GM19324 (cell line): ENCODE data around the gene FAM78B.

Source experiments
- ATAC-seq: cut with Tn5 transposase; IDR thresholded peaks from one replicate; pipeline ENCODE4 v1.9.1; 2021; ENCODE audit warnings: mild to moderate bottlenecking, moderate library complexity; ENCODE audit not compliant: unreplicated experiment, low FRiP score

The FAM78B gene

GRCh38 chr1:166122873-166123466 is 43.8 kb downstream of the FAM78B start:
- no peak for ATAC-seq

DNA sequence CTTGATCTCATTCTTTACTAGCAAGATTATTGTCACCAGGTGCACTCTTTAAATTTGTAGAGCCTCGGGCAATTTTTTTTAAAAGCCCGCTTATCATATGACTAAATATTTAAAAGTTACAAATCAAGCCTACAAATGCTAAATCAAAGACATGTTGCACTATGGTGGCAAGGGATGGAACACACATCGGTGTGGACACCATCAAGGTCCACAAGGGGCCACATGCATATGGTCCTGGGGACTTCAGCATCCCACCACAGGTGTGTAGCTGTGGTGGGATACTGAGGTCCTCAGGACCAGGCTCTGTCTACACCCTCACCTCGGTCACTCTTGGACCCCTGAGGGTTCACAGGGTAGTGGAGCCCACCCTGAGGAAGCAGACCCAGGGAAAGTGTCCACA is 45.8 kb downstream of the FAM78B start:
- no peak for ATAC-seq

DNA sequence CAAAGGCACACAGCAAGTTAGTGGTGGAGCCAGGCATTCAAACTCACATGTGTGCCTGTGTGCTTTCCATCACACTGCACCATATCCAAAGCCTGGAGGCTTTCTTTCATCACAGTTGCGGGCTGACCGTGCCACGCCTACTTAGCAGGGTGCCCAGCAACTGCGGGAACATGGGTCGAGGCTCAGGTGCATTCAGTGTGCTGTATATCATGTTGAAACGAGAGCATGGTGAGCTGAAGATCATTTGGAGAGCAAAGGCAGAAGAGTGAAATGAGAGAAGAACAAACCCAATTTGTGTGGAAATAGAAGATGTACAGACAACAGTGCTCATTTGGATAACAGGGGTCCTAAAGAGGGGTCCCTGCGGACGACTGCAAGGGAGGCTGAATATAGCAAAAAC is 46.5 kb downstream of the FAM78B start:
- no peak for ATAC-seq

DNA sequence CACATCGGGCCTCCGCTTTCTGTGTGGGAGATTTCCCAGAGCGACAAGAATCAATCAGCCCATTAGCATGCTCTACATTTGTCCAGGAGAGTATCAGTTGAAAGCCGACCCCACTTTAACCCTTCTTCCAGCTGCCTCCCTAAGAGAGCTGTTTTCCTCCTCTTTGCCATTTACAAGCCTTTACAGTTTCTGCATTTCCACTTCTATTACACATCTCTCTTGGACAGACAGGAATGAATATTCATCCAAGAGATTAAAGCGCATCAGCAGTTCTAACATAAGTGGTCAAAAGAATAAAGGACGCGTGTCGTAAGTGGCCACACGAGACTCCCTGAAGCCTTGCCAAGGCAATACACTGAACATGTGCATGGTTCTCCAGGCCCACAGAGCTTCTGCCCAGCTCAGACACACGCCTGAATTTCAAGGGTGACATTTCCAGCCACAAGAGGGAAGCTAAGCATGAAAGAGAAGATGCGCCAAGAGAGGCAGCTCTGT is 47.3 kb downstream of the FAM78B start:
- no peak for ATAC-seq

- no peak for ATAC-seq
These were observed 49.0 kb downstream of the FAM78B start for GRCh38 chr1:166117776-166118175.

DNA sequence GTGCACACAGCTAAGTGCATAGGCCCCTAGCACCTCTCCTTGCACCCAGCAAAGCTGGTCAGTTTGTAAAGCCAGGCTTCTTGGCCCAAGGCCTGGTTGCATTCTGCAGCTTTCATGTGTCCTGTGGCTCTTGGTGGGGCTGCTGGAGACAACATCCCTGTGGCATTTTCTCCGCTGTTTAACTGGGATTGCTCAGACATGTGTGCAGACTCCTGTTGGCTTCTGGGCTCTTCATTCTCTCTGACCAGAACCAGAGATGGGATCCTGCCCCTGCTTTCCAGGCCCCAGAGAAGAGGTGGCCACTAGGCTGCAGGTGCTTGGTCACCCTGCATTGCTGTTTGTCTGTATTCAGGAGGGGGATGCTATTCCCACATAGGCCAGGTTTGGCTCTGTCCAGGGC is 50.8 kb downstream of the FAM78B start:
- no peak for ATAC-seq

DNA sequence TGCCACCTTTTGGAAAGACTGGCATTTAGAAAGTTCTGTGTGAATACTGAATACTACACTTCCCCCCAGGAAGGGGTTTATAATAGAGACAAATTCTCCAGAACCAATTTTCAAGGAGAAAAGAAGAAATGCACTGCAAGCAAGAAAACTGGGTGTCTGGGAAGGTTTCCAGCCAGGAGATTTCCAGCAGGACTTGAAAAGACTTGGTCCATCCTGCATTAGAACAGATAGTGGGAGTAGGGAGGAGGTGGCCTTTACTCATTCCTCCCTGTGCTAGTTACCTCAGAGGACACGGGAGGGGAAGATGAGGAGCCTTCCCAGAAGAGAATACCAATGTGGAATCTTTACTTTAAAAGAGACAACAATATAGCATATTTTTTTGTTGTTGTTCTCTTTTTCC is 52.4 kb downstream of the FAM78B start:
- ATAC-seq = no peak

DNA sequence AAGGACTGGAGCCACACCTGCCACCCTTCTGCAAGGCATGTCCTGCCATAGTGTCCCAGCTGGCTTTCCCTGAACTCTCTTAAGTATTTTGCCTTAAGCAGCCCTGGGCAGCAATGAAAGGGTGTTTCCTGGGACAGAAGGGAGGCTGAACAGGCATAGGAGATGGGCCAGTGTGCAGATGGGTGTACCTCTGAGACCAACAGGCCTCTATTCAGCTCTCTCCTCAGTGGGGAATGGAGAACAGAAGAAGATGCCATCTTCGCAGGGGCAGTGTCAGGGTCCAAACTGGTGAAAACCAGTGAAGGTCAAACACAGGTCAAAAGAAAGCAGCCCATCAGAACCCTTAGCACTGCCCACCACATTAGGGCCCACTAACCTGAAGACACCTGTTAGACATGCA is 53.2 kb downstream of the FAM78B start:
- no peak for ATAC-seq

DNA sequence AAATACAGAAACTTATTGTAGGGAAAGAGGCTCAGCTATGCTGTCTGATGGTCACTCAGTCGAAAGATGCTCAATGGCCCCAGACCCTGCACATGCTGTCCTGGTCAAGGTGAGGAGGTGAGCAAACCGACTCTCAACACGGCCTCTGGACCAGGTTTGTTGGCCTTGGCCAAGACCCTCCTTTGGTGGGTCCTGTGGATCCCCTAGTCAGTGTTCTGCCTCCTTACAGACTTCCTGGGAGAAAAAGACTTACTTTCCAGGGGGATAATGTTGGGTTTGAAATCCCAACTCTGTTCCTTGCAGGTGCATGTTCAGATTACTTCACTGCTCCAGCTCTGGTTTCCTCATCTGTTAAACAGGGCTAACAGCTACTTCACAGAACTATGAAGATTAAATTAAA is 53.8 kb downstream of the FAM78B start:
- no peak for ATAC-seq

- no peak for ATAC-seq
These were observed 54.4 kb downstream of the FAM78B start for GRCh38 chr1:166112425-166112824.

- ATAC-seq = no peak
These were observed 55.4 kb downstream of the FAM78B start for GRCh38 chr1:166111430-166111829.

DNA sequence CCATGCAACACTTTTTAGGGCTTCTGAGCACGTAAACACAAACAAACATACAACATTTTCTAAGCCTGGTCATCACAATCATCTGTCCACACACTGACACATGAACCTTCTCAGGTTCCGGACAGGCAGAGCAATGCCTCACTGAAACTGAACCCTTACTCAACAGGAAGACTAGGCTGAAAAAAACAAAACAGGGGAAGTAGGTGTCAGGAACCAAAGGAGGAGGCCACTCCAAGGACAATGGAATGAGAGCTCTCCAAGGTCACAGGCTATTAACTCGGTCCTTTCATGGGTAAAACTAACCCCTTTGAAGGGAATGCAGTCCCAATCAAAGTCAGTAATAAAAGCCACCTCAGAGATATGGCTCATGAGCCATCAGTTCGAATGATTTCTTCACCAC is 76.6 kb downstream of the FAM78B start:
- no peak for ATAC-seq

DNA sequence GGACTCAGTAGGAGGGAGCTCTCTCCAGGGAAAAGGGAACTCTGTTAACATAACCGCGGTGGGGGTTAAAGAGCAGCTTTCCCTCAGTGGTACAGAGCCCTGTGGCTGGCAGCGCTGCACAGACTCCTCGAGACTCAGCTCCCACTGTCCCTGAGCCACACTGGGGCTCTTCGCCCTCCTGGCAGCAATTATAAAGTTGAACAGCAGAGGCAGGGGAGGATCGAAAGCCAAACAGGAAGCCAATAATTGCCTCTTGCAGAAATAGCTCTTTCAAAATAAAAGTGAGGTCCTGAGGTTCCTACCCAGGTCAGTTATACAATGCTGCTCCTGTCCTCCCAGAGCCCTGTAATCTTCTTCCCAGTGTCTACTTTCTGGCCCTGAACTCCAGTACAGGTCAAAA is 77.0 kb downstream of the FAM78B start:
- peak; percentile 71 for ATAC-seq

DNA sequence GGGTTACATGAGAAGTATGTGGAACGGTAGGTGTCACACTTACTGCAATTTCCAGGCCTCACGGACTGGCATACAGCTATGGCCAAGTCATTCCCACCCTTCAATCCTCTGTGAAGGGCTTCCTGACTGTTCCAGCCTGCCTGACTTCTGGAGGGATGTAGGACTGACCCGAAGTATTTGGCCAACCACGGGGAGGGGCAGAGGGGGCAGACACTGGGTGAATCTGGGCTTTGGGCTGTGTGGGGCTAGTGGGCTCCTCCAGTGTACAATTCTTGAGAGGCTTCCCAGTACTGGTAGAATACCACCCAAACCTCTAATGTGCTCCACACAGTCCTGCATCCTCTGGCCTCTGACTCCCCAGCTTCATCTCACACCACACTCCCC is 78.2 kb downstream of the FAM78B start:
- no peak for ATAC-seq

- ATAC-seq = no peak
These were observed 78.8 kb downstream of the FAM78B start for GRCh38 chr1:166087734-166088571.

GRCh38 chr1:166086113-166086883 is 80.5 kb downstream of the FAM78B start:
- ATAC-seq = no peak

- ATAC-seq = no peak
These were observed 82.2 kb downstream of the FAM78B start for GRCh38 chr1:166084613-166085012.

DNA sequence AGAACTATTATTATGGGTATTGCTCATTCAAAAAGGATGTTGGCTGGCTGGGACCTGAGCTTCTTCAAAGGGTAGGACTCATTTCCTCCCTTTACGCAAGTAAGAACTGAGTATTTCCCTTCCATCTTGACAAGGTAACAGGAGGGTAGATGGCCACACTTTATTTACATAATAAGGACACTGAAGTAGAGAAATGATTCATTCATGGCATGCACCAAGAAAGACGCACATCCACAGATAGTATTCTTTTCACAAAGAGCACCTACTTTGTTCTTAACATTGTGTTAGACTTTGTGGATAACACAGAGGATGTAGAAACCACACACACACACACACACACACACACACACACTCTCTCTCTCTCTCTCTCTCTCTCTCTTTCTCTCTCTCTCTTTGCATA is 82.9 kb downstream of the FAM78B start:
- no peak for ATAC-seq

DNA sequence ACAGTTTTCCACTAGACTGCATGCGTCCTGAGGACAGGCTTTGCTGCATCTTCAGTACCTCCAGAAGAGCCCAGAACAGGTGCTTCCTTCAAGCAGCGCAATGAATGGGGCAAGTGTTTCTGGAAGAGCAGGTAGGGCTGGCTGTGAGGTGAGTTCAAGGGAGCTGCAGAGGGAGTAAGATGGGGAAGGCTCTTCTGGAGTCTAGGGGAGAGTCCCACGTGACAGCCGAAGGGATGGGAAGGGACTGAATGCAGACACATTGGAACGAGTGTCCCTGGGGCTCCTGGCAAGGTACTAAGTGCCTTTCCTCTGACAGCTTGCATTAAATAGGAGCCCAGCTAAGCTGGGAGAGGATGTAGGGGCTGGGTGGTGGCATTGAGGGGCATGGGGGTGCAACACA is 84.2 kb downstream of the FAM78B start:
- no peak for ATAC-seq

DNA sequence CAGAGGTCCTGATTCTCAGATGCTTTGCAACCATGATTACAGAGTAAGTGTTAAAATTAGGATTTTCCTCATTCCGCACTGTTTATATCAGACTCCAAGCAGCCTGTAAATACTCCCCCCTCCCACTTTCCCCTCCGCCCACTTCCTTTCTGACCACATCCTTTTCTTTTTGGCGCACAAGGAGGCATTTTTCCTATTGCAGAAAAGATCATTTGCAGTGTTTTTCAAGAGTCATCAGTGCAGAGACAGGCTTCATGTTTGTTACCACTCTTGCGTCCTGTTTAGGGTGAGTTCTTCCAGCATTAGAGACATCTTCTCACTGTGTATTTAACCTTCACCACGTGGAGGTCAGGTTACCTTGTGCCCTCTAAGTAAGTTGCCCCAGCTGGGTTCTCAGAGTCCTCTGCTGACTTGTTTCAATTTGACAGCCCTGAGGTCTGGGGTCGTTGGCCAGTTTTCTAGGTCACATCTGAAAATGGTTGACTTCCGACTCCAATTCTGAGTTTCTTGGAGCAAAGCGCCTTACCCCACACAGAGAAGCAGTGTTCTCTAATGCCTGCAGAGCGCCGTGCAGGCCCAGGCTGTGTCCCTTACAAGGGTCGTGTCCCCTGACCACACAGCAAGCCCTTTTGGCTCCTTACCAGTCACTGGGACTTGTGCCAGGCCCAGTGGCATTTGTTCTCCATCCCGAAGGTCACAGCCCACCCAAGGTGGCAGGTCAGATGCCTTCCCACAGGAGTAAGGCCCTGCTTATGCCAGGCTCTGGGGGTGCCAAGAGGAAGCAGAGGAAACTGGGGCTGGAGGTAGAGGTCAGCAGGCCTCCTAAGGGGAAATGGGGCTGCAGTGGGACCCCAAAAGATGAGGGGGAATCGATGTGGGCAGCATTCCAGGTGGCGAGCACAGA is 85.6 kb downstream of the FAM78B start:
- no peak for ATAC-seq
